ENCODE measurements around the gene PACS1.

PACS1 gene

GRCh38 chr11:66285250-66285947, 215.3 kb downstream of the PACS1 start:
- H3K4me3 ChIP-seq (ENCODE audit: low read length): no peak overlapping the region
- TF ChIP-seq ZNF274 (IDR thresholded peaks at IDR 0.05; ENCODE audit: low read depth, low read length): no peak

- H3K4me3 ChIP-seq (ENCODE audit: low read length): no peak overlapping the region
- TF ChIP-seq ZNF274 (IDR thresholded peaks at IDR 0.05; ENCODE audit: low read depth, low read length): no peak
These were observed 216.6 kb downstream of the PACS1 start for GRCh38 chr11:66286699-66287098.

DNA sequence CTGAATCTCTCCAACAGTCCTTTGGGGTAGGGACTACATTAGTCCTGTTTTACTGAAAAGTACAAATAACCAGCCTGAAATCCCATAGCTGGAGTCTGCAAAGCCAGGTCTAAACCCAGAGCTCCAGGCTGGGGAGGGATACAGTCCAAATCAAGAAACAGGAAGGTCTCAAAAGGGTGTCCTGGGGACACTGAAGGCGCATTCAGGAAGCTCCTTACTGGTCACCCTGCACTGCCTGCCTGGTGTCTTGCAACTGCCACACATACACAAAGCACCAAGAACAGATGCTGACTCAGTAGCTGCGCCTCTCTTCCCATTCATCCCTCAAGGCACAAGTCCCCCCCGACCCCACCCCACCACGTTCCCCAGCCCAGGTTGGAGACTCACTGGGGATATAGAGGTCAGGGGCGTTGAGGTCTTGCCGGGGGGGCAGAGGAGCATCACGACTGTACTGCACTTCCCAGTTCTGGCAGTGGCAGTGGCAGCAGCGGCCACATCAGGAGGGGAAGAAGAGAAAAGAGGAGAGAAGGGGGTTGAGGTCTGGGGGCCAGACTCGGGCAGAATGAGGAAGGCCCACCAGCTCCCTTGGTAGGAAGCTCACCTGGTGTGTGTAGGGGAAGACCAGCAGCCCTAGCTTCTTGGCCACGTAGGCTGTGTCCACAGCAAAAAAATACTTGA, 217.3 kb downstream of the PACS1 start:
- H3K4me3 ChIP-seq (ENCODE audit: low read length): no peak overlapping the region
- no peak for TF ChIP-seq ZNF274 (IDR thresholded peaks at IDR 0.05; ENCODE audit: low read depth, low read length)

- peak overlapping the region; percentile 81 for H3K4me3 ChIP-seq (ENCODE audit: low read length)
- TF ChIP-seq ZNF274 (IDR thresholded peaks at IDR 0.05; ENCODE audit: low read depth, low read length): no peak
These were observed 218.0 kb downstream of the PACS1 start for GRCh38 chr11:66287889-66288670.

DNA sequence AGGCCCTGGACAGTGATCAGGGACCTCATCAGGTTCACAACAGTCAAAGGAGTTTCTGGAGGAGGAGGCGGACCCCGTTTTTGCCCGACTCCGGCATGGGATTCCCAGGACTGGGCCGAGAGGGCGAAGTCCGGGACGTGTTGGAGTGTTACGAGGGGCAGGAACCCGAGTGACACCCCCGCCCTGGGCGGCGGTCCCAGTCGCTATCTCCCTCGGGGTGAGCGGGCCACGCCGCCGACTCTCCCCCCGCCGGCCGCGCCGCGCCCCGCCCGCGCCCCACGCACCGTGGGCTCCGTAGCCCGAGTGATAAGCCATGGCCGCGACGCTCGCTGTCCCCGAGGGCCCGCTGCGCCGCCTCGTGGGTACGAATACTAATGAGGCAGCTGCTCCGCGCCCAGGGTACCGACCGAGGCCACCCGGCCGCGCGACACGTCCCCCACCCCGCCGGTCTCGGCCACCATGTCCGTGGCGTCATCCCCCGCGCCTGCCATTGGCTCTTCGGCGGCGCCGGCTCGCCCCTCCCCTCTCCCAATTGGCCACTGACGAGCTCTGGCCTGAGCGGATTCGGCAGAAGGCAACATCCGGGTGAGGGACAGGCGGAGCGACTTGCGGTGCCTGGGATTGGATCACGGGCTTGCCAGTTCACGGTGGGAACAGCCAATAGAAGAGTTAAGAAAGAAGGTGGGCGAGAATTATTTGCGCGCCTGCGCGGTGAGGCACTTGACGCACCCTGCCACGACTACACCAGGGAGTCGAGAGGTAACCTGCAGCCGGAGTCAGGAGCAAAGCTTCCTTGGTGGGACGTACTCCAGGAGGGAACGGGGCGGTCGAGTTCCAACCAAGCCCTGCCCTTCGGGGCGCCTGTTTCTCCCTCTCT, 218.8 kb downstream of the PACS1 start, which contains the start of gene YIF1A:
Gene YIF1A, minus strand, starts transcription at position 473 of the 877 bp plus-strand sequence. Its CDS starts 158 bp downstream, at position 315.
- peak within 1 kb of the TSS; percentile 81 for H3K4me3 ChIP-seq (ENCODE audit: low read length)

GRCh38 chr11:66289548-66290329, 219.7 kb downstream of the PACS1 start:
- peak overlapping the region; percentile 68; the same call in 1 of the 2 replicates for H3K4me3 ChIP-seq (ENCODE audit: low read length)
- no peak for TF ChIP-seq ZNF274 (IDR thresholded peaks at IDR 0.05; ENCODE audit: low read depth, low read length)

More for the DNA sequence above, 218.8 kb downstream of the PACS1 start, which contains the start of gene YIF1A:
- no peak for TF ChIP-seq ZNF274 (IDR thresholded peaks at IDR 0.05; ENCODE audit: low read depth, low read length)

GRCh38 chr11:66290330-66290621, 220.2 kb downstream of the PACS1 start:
- no peak for TF ChIP-seq ZNF274 (IDR thresholded peaks at IDR 0.05; ENCODE audit: low read depth, low read length)

DNA sequence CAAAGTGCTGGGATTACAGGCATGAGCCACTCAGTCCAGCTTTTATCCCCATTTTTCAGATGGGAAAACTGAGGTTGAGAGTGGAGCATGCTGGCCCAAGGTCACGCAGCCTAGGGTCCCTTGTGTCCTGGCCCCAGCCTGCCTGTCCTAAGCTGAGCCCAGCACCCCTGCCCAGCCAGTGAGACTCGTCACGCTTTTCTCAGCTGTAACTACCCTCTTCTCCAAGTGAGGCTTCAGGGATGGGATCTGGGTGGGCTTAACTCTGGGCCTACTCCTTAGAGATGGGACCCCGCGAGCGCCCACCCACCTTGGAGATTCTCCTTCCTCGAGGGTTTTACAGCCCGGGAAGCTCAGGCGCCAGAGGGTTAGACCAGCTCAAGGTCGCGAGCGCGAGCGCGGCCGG, 221.2 kb downstream of the PACS1 start:
- no peak for TF ChIP-seq ZNF274 (IDR thresholded peaks at IDR 0.05; ENCODE audit: low read depth, low read length)
- no peak overlapping the region for H3K4me3 ChIP-seq (ENCODE audit: low read length)

More at GRCh38 chr11:66290330-66290621, 220.2 kb downstream of the PACS1 start:
- H3K4me3 ChIP-seq (ENCODE audit: low read length): no peak overlapping the region

GRCh38 chr11:66291706-66292542, 221.9 kb downstream of the PACS1 start, which contains the start of gene TMEM151A:
TSS of gene TMEM151A (plus strand) at chr11:66291894. CDS start at chr11:66292014, 120 bp downstream.
- no peak within 1 kb of the TSS for H3K4me3 ChIP-seq (ENCODE audit: low read length)
- TF ChIP-seq ZNF274 (IDR thresholded peaks at IDR 0.05; ENCODE audit: low read depth, low read length): no peak

DNA sequence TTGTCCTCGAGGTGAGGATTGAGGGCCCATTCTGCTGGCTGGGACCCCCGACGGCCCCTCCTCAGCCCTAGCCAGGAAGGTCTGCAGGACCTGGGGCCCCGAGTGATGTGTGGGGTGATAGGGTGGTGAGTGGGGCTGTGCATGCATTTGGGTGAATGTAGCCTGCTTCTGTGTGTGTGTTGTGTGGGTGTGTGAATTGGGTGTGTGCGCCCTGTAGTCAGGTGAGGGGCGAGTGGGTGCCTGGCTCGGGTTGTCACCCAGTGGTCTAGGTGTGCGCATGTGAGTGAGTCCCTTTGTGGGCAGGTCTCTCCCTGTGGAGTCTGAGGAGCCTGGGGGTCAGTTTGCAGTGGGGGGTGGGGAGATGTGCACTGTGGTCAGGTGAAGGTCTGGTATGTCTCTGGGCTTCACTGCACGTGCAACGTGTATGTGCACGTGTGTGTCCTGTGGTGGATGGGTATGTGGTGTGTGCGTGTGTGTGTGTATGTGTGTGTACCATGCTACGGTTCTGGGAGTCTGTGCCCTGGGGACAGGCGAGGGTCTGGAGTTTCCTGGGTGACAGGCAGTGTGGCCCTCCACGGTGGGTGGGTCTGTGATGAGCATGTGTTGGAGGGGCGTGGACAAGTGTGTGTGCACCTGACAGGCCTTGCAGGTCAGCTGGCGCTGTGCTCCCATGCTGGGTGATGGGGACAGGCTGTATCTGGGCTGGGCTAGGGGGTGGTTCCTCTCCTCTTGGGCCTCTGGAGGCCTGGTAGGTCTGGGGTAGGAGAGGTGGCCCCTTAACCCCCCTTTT, 222.7 kb downstream of the PACS1 start:
- H3K4me3 ChIP-seq (ENCODE audit: low read length): no peak overlapping the region
- no peak for TF ChIP-seq ZNF274 (IDR thresholded peaks at IDR 0.05; ENCODE audit: low read depth, low read length)

DNA sequence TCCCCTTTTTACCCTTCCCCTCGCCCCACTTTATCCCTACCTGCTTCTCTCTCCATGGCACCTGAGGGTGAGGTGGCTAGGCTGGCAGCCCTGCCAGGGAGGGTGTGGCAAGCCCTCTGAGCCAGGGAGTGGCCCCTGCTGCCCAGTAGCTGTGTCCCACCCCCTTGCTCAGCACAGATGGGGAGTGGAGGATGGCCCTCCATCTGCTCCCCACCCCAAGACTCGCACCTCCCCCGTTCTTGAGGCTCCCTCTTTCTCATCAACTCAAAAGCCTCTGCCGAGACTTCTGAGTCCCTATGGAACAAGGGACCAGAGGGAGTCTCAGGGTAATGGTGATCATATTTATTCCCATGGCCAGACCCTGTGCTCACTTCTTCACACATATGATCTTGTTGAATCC, 223.3 kb downstream of the PACS1 start:
- no peak overlapping the region for H3K4me3 ChIP-seq (ENCODE audit: low read length)
- no peak for TF ChIP-seq ZNF274 (IDR thresholded peaks at IDR 0.05; ENCODE audit: low read depth, low read length)
